NCI-H1436 treated with DMSO at 0.1 percent for 48 hours (cell line): ENCODE data around the gene LIN28B.
"Not testable (repeated sequence)": the region's sequence is repeated elsewhere in the genome, so short reads cannot be mapped to it uniquely, and the experiment has no call there.

Source experiments
- DNase-seq: peaks from one replicate; lab custom pipeline; 2025; lab: John Stamatoyannopoulos, UW

The LIN28B gene

GRCh38 chr6:104955927-104956730 is 778 bp upstream of the LIN28B start:
- no peak for DNase-seq

GRCh38 chr6:104957301-104958177 is 632 bp downstream of the LIN28B start:
- no peak for DNase-seq

DNA sequence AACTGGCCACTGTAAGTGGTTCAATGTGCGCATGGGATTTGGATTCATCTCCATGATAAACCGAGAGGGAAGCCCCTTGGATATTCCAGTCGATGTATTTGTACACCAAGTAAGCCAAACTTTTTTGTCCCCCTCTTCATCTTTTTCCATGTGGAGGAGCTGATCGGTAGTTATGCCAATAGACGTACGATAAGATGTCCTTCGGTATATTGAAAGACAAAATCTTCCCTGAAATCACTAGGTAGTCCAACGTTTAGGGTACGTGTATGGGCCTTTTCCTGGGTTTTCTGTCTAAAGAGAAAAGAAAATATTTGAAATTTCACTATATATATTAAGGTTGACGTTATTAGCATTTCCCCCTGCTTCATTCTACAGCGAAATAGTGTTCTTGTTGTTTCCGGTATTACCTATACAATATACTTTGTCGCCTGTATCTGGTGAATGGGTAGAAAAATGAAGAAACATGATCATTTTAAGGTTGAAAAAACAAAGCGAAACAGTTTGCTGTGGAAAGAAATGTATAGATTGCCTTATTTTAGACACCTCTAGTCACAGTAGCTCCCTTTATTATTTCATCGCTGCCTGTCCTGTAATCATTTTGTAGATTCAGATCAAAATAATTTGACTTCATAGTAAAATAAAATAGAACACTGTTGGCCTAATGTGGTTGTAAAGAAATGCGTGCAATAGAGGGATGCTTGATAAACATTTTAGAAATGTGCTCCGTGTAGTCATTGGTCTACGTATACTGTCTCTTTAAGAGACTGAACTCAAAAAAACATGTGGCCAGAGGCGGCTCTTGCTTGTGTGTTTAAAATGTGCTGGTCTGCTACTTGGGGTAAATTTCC is 1.5 kb downstream of the LIN28B start:
- no peak for DNase-seq

DNA sequence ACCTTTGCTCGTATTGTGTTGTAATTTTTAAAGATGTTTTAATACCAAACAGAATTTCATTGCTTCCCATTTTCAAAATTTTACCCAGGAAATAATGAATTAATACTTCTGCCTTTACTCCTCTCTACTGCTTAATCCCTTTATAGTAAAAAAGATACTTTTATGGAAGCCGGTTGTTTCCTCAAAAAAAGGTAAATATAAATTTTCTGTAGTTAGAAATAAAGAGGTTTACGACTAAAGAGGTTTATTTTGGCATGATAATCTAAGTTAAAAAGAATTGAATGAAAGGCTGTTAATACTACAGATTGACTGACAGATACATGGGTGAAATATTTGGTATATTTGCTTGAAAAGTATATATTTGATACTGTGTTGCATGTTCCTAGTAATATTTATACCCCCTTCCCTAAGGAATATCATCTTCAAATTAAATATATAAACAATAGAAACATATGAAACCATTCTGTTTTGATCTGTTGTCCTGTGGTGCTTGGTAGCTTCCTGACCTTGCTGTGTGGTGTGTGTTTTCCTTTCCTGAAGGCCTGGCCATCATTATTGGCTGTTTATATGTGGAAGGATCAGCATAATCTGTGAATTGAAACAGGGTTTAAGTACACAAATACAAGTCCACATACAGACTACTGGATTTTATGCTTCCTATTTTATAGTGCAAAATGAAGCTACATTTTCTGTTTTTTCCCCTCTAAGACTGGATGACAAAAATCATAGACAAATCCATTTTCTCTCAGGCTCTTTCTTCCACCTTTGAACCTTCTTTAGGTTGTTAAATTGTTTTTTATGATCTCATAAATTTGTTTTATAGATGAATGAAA is 2.3 kb downstream of the LIN28B start:
- DNase-seq, result no peak

DNA sequence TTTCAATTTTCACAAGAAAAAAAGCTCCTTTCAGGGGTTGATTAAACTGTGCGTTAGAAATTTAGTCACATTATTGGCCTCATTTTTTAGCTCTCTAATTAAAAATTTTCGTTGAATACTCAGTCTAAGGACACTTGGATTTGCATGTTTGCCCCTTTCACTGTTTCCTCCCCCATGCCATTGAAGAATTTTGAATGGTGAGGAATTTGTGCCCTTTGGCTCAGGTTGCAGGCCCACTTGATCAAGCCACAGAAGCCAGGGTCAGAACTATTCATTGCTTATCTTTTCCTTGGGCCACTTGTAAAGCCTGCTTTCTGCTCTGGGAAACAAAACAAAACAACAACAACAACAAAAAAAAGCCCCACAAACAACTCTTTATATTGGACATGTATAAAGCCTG is 12.2 kb downstream of the LIN28B start:
- DNase-seq, result no peak

DNA sequence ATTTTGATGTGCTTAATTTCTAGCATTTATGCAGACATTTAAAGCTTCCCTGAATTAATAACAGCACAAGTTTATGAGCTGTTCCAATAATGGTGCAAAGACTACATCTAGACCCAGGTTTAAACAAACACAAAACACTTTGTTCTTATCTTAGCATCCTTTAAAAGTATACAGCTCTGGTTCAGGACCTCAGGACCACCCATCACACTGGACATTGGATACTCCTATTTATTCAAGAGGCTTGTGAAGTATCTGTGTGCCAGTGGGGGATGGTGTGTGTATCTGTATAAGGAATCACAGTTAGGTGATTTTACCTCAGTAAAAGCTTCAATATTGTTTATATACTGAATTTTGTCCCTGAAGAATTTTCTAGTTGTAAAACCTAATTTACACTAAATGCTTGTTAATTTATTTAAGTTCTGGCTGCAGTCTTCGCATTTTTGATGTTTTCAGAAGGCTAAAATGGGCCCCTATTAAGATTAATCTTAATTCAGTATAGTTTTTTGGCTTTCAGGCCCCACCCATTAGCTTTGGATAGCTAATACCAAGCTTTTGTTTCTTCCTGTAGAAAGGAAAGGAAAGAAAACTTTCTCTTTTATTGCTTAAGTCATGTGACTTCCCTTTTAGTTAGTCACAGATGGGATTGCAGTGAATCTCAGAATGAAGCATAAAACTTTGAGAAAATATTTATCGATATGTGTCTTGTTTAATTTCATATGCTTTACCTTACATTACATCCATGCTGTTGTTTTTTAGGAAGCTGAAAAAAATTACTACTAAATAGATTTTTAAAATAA is 13.1 kb downstream of the LIN28B start:
- no peak for DNase-seq

DNA sequence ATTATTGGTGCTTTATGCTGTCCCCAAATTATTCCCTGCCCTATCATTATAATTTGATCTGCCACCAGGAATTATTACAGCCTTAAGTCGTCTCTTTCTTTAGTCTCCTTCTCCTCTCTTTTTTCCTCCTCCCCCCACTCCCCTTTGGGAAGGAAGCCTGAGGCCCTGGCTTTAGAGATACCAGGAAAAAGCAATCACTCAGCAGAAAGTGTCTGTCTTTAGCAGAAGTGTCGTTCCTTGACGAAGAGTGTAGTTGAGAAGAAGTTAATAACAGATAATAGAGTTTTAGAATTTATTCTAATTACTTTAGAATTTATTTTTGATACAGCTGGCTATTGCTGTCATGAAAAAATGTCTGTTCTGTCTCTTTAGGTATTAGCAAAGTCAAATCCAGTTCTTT is 16.5 kb downstream of the LIN28B start:
- DNase-seq, result no peak

DNA sequence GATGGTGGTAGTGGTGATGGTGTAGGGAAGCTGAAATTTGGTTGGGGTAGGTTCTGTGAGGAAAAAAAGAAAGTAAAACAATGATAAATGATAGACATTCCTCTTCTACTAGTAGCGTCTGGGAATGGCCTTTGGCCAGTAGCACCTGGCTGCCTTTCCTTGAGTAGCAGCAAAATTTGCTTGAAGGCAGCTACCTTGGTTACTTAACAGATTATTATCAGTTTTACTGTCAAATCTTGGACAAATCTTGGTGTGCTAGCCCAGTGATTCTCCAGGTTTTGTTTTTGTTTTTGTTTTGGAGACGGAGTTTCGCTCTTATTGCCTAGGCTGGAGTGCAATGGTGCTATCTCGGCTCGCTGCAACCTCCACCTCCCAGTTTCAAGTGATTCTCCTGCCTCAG is 26.4 kb downstream of the LIN28B start:
- DNase-seq, result no peak

GRCh38 chr6:104983776-104984175 is 26.9 kb downstream of the LIN28B start:
- no peak for DNase-seq

- DNase-seq, result no peak
Observed at GRCh38 chr6:104984831-104985230, 27.9 kb downstream of the LIN28B start.

- DNase-seq, result not testable (repeated sequence)
Observed at GRCh38 chr6:104985875-104986274, 29.0 kb downstream of the LIN28B start.

- DNase-seq, result no peak
Observed at GRCh38 chr6:104986625-104987024, 29.7 kb downstream of the LIN28B start.

DNA sequence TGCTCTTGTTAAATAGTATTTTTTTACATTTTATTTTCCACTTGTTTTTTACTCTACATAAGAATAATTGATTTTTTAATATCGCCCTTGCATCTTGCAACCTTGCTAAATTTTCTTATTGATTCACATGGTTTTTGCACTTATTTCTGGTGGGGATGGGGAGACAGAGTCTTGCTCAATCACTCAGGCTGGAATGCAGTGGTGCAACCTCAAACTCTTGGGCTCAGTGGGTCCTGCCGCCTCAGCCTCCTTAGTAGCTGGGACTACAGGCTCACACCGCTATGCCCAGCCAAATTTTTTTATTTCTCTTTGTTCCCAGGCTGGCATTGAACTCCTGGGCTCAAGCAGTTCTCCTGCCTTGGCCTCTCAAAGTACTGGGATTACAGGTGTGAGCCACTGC is 30.3 kb downstream of the LIN28B start:
- no peak for DNase-seq

DNA sequence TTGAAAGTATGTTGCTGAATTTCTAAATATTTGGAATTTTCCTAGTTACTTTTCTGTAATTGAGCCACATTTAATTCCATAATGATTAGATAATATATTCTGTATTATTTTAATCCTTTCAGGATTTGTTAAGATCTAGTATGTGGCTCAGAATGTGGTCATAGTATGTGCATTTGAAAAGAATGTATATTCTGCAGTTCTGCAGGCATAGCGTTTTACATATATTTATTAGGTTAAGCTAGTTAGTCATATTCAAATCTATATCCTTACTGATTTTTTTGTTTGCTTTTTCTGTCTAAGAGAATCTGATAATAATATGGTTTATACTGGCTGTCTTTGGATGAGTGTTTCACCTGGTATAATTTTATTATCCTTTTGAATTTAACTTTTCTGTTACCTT is 33.2 kb downstream of the LIN28B start:
- no peak for DNase-seq

DNA sequence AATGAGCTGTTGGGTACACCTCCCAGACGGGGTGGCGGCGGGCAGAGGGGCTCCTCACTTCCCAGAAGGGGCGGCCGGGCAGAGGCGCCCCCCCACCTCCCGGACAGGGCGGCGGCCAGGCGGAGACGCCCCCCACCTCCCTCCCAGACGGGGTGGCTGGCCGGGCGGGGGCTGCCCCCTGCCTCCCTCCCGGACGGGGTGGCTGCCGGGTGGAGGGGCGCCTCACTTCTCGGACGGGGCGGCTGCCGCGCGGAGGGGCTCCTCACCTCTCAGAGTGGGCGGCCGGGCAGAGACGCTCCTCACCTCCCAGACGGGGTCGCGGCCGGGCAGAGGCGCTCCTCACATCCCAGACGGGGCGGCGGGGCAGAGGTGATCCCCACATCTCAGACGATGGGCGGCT is 34.2 kb downstream of the LIN28B start:
- DNase-seq, result not testable (repeated sequence)

DNA sequence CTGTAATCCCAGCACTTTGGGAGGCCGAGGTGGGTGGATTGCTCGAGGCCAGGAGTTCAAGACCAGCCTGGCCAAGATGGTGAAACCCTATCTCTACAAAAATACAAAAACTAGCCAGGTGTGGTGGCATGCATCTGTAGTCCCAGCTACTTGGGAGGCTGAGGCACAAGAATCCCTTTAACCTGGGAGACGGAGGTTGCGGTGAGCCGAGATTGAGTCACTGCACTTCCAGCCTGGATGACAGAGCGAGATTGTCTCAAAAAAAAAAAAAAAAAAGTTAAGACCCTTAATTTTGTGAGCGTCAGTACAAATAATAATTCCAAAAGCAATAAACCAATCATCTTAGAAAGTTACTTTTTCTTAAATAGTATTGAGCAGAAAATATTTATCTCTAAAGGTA is 36.7 kb downstream of the LIN28B start:
- DNase-seq, result not testable (repeated sequence)

GRCh38 chr6:104995989-104996617 is 39.2 kb downstream of the LIN28B start:
- DNase-seq, result no peak

- no peak for DNase-seq
Observed at GRCh38 chr6:105001063-105001462, 44.2 kb downstream of the LIN28B start.

GRCh38 chr6:105001906-105002305 is 45.0 kb downstream of the LIN28B start:
- DNase-seq, result no peak

DNA sequence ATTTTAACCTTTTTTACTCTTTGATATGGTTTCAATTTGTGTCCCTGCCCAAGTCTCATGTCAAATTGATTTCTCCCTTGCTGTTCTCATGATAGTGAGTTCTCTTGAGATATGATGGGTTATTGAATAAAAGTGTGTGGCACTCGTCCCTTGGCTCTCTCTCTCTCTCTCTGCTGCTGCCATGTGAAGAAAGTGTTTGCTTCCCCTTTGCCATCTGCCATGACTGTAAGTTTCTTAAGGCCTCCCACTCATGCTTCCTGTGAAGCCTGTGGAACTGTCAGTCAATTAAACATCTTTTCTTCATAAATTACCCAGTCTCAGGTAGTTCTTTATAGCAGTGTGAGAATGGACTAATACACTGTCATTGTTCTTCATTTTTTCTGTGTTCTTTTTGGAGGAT is 48.5 kb downstream of the LIN28B start:
- no peak for DNase-seq
